A673 (cell line): ENCODE data around the gene SEMA4C.

Experiments used
- CTCF ChIP-seq: fragments of 300-800, 200-600 bp; sonication (generic); conservative IDR thresholded peaks from 2 replicates; pipeline ENCODE4 v1.5.1; 2017; ENCODE audit warnings: low read depth, mild to moderate bottlenecking, antibody characterized with exemption, low read length, moderate library complexity, mixed read lengths
- EZH2 ChIP-seq: fragments of 200-600 bp; sonication (generic); IDR thresholded peaks from 2 replicates; pipeline ENCODE4 v1.6.1; 2017; ENCODE audit warnings: borderline replicate concordance, low read depth, mild to moderate bottlenecking, mixed read lengths, antibody characterized with exemption, low read length; ENCODE audit not compliant: poor library complexity, severe bottlenecking

DNA sequence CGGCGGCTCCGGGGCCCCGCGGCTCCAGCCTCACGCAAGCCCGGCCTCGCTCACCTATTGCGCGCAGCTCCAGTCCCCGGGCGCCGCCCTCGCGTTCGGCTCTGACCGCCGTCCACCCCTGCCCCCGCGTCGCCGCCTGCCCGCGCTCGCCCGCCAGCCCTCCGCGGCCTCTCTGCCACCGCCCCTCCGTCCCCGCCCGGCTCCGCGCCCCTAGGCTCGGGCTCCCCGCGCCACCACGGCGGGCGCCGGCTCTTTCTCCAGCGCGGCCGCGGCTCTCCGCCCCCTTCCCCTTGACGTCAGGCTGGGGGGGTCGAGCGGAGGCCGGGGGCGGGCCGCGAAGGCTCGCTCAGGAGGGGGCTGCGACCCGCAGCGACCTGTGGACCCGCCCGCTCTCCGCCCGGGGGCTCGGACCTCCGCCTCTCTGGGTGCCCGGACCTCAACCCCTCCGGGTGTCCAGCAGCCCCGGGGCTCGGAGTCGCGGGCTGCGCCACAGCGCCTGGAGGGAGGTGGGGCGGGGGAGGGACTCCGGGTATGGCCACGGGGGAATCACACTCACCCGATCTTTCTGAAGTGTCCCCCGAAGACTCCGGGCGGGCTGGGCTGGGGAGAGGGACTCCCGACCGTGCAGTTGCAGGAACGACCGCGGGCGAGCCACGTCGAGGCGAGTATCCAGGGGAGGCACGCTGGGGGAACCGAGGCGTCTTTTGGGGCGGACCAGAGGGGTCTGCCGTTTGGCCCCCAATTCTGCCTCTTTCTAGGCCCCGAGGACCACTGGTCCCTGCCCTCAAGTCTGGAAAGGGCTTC, at the start of gene SEMA4C:
- TF ChIP-seq CTCF = no peak
- no peak for TF ChIP-seq EZH2
